Activated CD8-positive, alpha-beta memory T cell treated with anti-CD3 and anti-CD28 coated beads, Interleukin-2, amount 50 U/mL, for 24 hours (primary cell): ENCODE results near the gene MAML2.
"Not testable (repeated sequence)": the region's sequence is repeated elsewhere in the genome, so short reads cannot be mapped to it uniquely, and the experiment has no call there.

ENCODE experiments used
- DNase-seq: peaks from one replicate; pipeline ENCODE4 v3.0.0-alpha.2; 2020; ENCODE audit errors: extremely low read depth

The MAML2 gene

GRCh38 chr11:96293109-96293508, 49.9 kb downstream of the MAML2 start:
- DNase-seq = no peak

- no peak for DNase-seq
Measured at GRCh38 chr11:96292291-96293010, 50.5 kb downstream of the MAML2 start.

GRCh38 chr11:96290631-96291030, 52.4 kb downstream of the MAML2 start:
- DNase-seq = no peak

GRCh38 chr11:96290031-96290430, 53.0 kb downstream of the MAML2 start:
- DNase-seq = no peak

GRCh38 chr11:96288915-96289314, 54.1 kb downstream of the MAML2 start:
- DNase-seq = no peak

GRCh38 chr11:96287822-96288439, 55.1 kb downstream of the MAML2 start:
- DNase-seq = no peak

- not testable (repeated sequence) for DNase-seq
Measured at GRCh38 chr11:96285985-96286384, 57.0 kb downstream of the MAML2 start.

- DNase-seq = no peak
Measured at GRCh38 chr11:96284917-96285316, 58.1 kb downstream of the MAML2 start.

GRCh38 chr11:96284401-96284800, 58.6 kb downstream of the MAML2 start:
- DNase-seq = no peak

- DNase-seq = no peak
Measured at GRCh38 chr11:96282625-96283220, 60.3 kb downstream of the MAML2 start.

- DNase-seq = no peak
Measured at GRCh38 chr11:96280444-96280843, 62.6 kb downstream of the MAML2 start.

- DNase-seq = no peak
Measured at GRCh38 chr11:96279896-96280290, 63.1 kb downstream of the MAML2 start.

GRCh38 chr11:96279018-96279895, 63.7 kb downstream of the MAML2 start:
- DNase-seq = no peak

GRCh38 chr11:96278039-96278897, 64.7 kb downstream of the MAML2 start:
- DNase-seq = no peak

- DNase-seq = no peak
Measured at GRCh38 chr11:96277696-96278038, 65.3 kb downstream of the MAML2 start.

- no peak for DNase-seq
Measured at GRCh38 chr11:96276836-96277235, 66.2 kb downstream of the MAML2 start.

GRCh38 chr11:96275801-96276594, 67.0 kb downstream of the MAML2 start:
- DNase-seq = no peak

GRCh38 chr11:96273507-96273906, 69.5 kb downstream of the MAML2 start:
- DNase-seq = no peak

GRCh38 chr11:96272529-96273222, 70.3 kb downstream of the MAML2 start:
- DNase-seq = no peak

- no peak for DNase-seq
Measured at GRCh38 chr11:96271777-96272176, 71.2 kb downstream of the MAML2 start.
